ENCODE results near the gene MOSPD2.

MOSPD2 gene

GRCh38 chrX:14872851-14873675 lies at the start of gene MOSPD2, which contains the start of gene FANCB:
TSS of gene MOSPD2 (plus strand) at chrX:14873421. CDS start at chrX:14873529, 108 bp downstream.
TSS of gene FANCB (minus strand) at chrX:14873069. CDS start at chrX:14865510, 7,559 bp downstream.
- peak; percentile 95 to 98 for DNase-seq

GRCh38 chrX:14825851-14826250 lies 47.4 kb upstream of the MOSPD2 start:
- no peak for DNase-seq

GRCh38 chrX:14826319-14826718 lies 46.9 kb upstream of the MOSPD2 start:
- DNase-seq: no peak

GRCh38 chrX:14829643-14830042 lies 43.6 kb upstream of the MOSPD2 start:
- DNase-seq: no peak

- DNase-seq: no peak
Measured at GRCh38 chrX:14832151-14832550, 41.1 kb upstream of the MOSPD2 start.

GRCh38 chrX:14832586-14832985 lies 40.6 kb upstream of the MOSPD2 start:
- no peak for DNase-seq

- DNase-seq: no peak
Measured at GRCh38 chrX:14837155-14837554, 36.1 kb upstream of the MOSPD2 start.

- no peak for DNase-seq
Measured at GRCh38 chrX:14843666-14844065, 29.6 kb upstream of the MOSPD2 start.

GRCh38 chrX:14851526-14851925 lies 21.7 kb upstream of the MOSPD2 start:
- no peak for DNase-seq

GRCh38 chrX:14864631-14865030 lies 8.6 kb upstream of the MOSPD2 start:
- no peak for DNase-seq

- DNase-seq: no peak
Measured at GRCh38 chrX:14865201-14865600, 8.0 kb upstream of the MOSPD2 start.

- no peak for DNase-seq
Measured at GRCh38 chrX:14871767-14872166, 1.5 kb upstream of the MOSPD2 start.

- DNase-seq: no peak
Measured at GRCh38 chrX:14872355-14872754, 866 bp upstream of the MOSPD2 start.

- DNase-seq: no peak
Measured at GRCh38 chrX:14873676-14874049, 442 bp downstream of the MOSPD2 start.

GRCh38 chrX:14875624-14876023 lies 2.4 kb downstream of the MOSPD2 start:
- no peak for DNase-seq

GRCh38 chrX:14883826-14884225 lies 10.6 kb downstream of the MOSPD2 start:
- no peak for DNase-seq

GRCh38 chrX:14884714-14885113 lies 11.5 kb downstream of the MOSPD2 start:
- DNase-seq: no peak

GRCh38 chrX:14886252-14886651 lies 13.0 kb downstream of the MOSPD2 start:
- DNase-seq: no peak

- no peak for DNase-seq
Measured at GRCh38 chrX:14896273-14896672, 23.1 kb downstream of the MOSPD2 start.

- no peak for DNase-seq
Measured at GRCh38 chrX:14897042-14897441, 23.8 kb downstream of the MOSPD2 start.

GRCh38 chrX:14899607-14900006 lies 26.4 kb downstream of the MOSPD2 start:
- DNase-seq: no peak

- DNase-seq: no peak
Measured at GRCh38 chrX:14902537-14902936, 29.3 kb downstream of the MOSPD2 start.

- no peak for DNase-seq
Measured at GRCh38 chrX:14903891-14904290, 30.7 kb downstream of the MOSPD2 start.

GRCh38 chrX:14913241-14913640 lies 40.0 kb downstream of the MOSPD2 start:
- no peak for DNase-seq

- no peak for DNase-seq
Measured at GRCh38 chrX:14915596-14915995, 42.4 kb downstream of the MOSPD2 start.
